ENCODE data around the gene LRBA. TPM values are rescaled to one million over a fixed set of nuclear protein-coding genes. Genes with fewer than 3 reads are reported as not detected.
"Not testable (repeated sequence)": the region's sequence is repeated elsewhere in the genome, so short reads cannot be mapped to it uniquely, and the experiment has no call there.

LRBA gene
- total and polyA plus RNA-seq, 4 experiments from 2014 or later, result 17.1 to 64.5 (median 45.4) TPM

- no peak overlapping the region for H3K27ac ChIP-seq (ENCODE audit: low read depth, low read length)
- Mint-ChIP-seq H3K27me3 (no peaks in the 10 kb centered on the region), H3K9me3 (peaks cover 0 to 3% (median 1%) of the 10 kb centered on the region in 8 donors), H3K27ac (no peak overlapping the region), H3K4me3 (no peak overlapping the region), H3K36me3 (peaks cover 16 to 31% of the 10 kb centered on the region in 2 donors), H3K4me1 (peaks cover 0 to 8% (median 3%) of the 10 kb centered on the region in 4 donors)
- ChIA-PET POLR2A (ENCODE audit: partially characterized antibody) (no interaction called here), CTCF (ENCODE audit: partially characterized antibody) (interaction anchor here (1.3 kb wide), 1 partner anchor 8 kb away, joined by 4 read pairs; no protein-coding TSS in a partner anchor)
- H3K4me1 ChIP-seq (ENCODE audit: insufficient read depth, low read length), result no peaks in the 10 kb centered on the region
- no peak overlapping the region for H3K4me3 ChIP-seq (ENCODE audit: low read length in 2 of 2)
- no peaks in the 10 kb centered on the region for H3K36me3 ChIP-seq (ENCODE audit: insufficient read depth, low read length)
- H3K9me3 ChIP-seq (ENCODE audit: control insufficient read depth in 1 of 2, low read length in 2 of 2), result no peaks in the 10 kb centered on the region
- no peak for DNase-seq
- no peaks in the 10 kb centered on the region for H3K27me3 ChIP-seq (ENCODE audit: insufficient read depth, low read length)
- intact Hi-C loops (cut with micrococcal nuclease), result no loop called here
Measured at GRCh38 chr4:150743564-150744342, 271.3 kb downstream of the LRBA start.

- H3K27me3 ChIP-seq (ENCODE audit: insufficient read depth, low read length); H3K9me3 ChIP-seq (ENCODE audit: control insufficient read depth in 1 of 2, low read length in 2 of 2); H3K4me1 Mint-ChIP-seq; H3K27ac Mint-ChIP-seq; H3K36me3 ChIP-seq (ENCODE audit: insufficient read depth, low read length); DNase-seq; H3K4me3 ChIP-seq (ENCODE audit: low read length in 2 of 2); CTCF ChIA-PET (ENCODE audit: partially characterized antibody); H3K27ac ChIP-seq (ENCODE audit: low read depth, low read length); H3K9me3 Mint-ChIP-seq; H3K27me3 Mint-ChIP-seq; H3K4me1 ChIP-seq (ENCODE audit: insufficient read depth, low read length); POLR2A ChIA-PET (ENCODE audit: partially characterized antibody); intact Hi-C loops (cut with micrococcal nuclease); H3K4me3 Mint-ChIP-seq: not testable (repeated sequence)
- peaks cover 16 to 28% of the 10 kb centered on the region in 2 donors for H3K36me3 Mint-ChIP-seq
Measured at GRCh38 chr4:150742930-150743329, 272.2 kb downstream of the LRBA start.

GRCh38 chr4:150739591-150739990 is 275.5 kb downstream of the LRBA start:
- no peaks in the 10 kb centered on the region for H3K27me3 ChIP-seq (ENCODE audit: insufficient read depth, low read length)
- H3K9me3 ChIP-seq (ENCODE audit: control insufficient read depth in 1 of 2, low read length in 2 of 2), result no peaks in the 10 kb centered on the region
- CTCF ChIA-PET (ENCODE audit: partially characterized antibody), result interaction anchor here (1.4 kb wide), 1 partner anchor 16 kb away, joined by 4 read pairs; no protein-coding TSS in a partner anchor
- peaks cover 0 to 3% (median 1%) of the 10 kb centered on the region in 8 donors for H3K9me3 Mint-ChIP-seq
- H3K4me1 Mint-ChIP-seq, result peaks cover 0 to 5% (median under 1%) of the 10 kb centered on the region in 4 donors
- DNase-seq, result no peak
- no peak overlapping the region for H3K27ac ChIP-seq (ENCODE audit: low read depth, low read length)
- H3K4me3 Mint-ChIP-seq, result no peak overlapping the region
- POLR2A ChIA-PET (ENCODE audit: partially characterized antibody), result no interaction called here
- peaks cover 3% of the 10 kb centered on the region for H3K36me3 ChIP-seq (ENCODE audit: insufficient read depth, low read length)
- no peaks in the 10 kb centered on the region for H3K27me3 Mint-ChIP-seq
- H3K27ac Mint-ChIP-seq, result no peak overlapping the region
- no peaks in the 10 kb centered on the region for H3K4me1 ChIP-seq (ENCODE audit: insufficient read depth, low read length)
- no peak overlapping the region for H3K4me3 ChIP-seq (ENCODE audit: low read length in 2 of 2)
- H3K36me3 Mint-ChIP-seq, result peaks cover 16 to 17% of the 10 kb centered on the region in 2 donors
- intact Hi-C loops (cut with micrococcal nuclease), result no loop called here

GRCh38 chr4:150725957-150726523 is 289.0 kb downstream of the LRBA start:
- Mint-ChIP-seq H3K9me3 (peaks cover 0 to 23% (median 11%) of the 10 kb centered on the region in 8 donors), H3K27me3 (no peaks in the 10 kb centered on the region), H3K27ac (no peak overlapping the region), H3K36me3 (peaks cover 67 to 83% of the 10 kb centered on the region in 2 donors), H3K4me3 (no peak overlapping the region), H3K4me1 (peaks cover 4 to 6% (median 5%) of the 10 kb centered on the region in 4 donors)
- H3K27me3 ChIP-seq (ENCODE audit: insufficient read depth, low read length), result no peaks in the 10 kb centered on the region
- H3K4me1 ChIP-seq (ENCODE audit: insufficient read depth, low read length), result no peaks in the 10 kb centered on the region
- H3K27ac ChIP-seq (ENCODE audit: low read depth, low read length), result no peak overlapping the region
- POLR2A ChIA-PET (ENCODE audit: partially characterized antibody), result no interaction called here
- no peaks in the 10 kb centered on the region for H3K9me3 ChIP-seq (ENCODE audit: control insufficient read depth in 1 of 2, low read length in 2 of 2)
- CTCF ChIA-PET (ENCODE audit: partially characterized antibody), result no interaction called here
- no peak for DNase-seq
- intact Hi-C loops (cut with micrococcal nuclease), result no loop called here
- no peak overlapping the region for H3K4me3 ChIP-seq (ENCODE audit: low read length in 2 of 2)
- peaks cover 3% of the 10 kb centered on the region for H3K36me3 ChIP-seq (ENCODE audit: insufficient read depth, low read length)

- H3K36me3 ChIP-seq (ENCODE audit: insufficient read depth, low read length), result peaks cover 3% of the 10 kb centered on the region
- no peak for DNase-seq
- Mint-ChIP-seq H3K4me1 (peaks cover 0 to 10% (median 7%) of the 10 kb centered on the region in 4 donors), H3K4me3 (no peak overlapping the region), H3K27ac (no peak overlapping the region), H3K9me3 (peaks cover 0 to 23% (median 11%) of the 10 kb centered on the region in 8 donors), H3K27me3 (no peaks in the 10 kb centered on the region), H3K36me3 (peaks cover 53 to 74% of the 10 kb centered on the region in 2 donors)
- no peak overlapping the region for H3K4me3 ChIP-seq (ENCODE audit: low read length in 2 of 2)
- H3K27me3 ChIP-seq (ENCODE audit: insufficient read depth, low read length), result no peaks in the 10 kb centered on the region
- H3K27ac ChIP-seq (ENCODE audit: low read depth, low read length), result no peak overlapping the region
- intact Hi-C loops (cut with micrococcal nuclease), result no loop called here
- ChIA-PET CTCF (ENCODE audit: partially characterized antibody) (interaction anchor here (1.4 kb wide), 1 partner anchor 15 kb away, joined by 4 read pairs; no protein-coding TSS in a partner anchor), POLR2A (ENCODE audit: partially characterized antibody) (no interaction called here)
- no peaks in the 10 kb centered on the region for H3K9me3 ChIP-seq (ENCODE audit: control insufficient read depth in 1 of 2, low read length in 2 of 2)
- no peaks in the 10 kb centered on the region for H3K4me1 ChIP-seq (ENCODE audit: insufficient read depth, low read length)
Measured at GRCh38 chr4:150723727-150724411, 291.2 kb downstream of the LRBA start.

GRCh38 chr4:150722908-150723362 is 292.1 kb downstream of the LRBA start:
- Histone ChIP-seq H3K36me3 (ENCODE audit: insufficient read depth, low read length) (peaks cover 3% of the 10 kb centered on the region), H3K27me3 (ENCODE audit: insufficient read depth, low read length) (no peaks in the 10 kb centered on the region), H3K4me1 (ENCODE audit: insufficient read depth, low read length) (no peaks in the 10 kb centered on the region), H3K9me3 (ENCODE audit: control insufficient read depth in 1 of 2, low read length in 2 of 2) (no peaks in the 10 kb centered on the region), H3K4me3 (ENCODE audit: low read length in 2 of 2) (no peak overlapping the region), H3K27ac (ENCODE audit: low read depth, low read length) (no peak overlapping the region)
- no peak overlapping the region for H3K4me3 Mint-ChIP-seq
- POLR2A ChIA-PET (ENCODE audit: partially characterized antibody), result no interaction called here
- no peak for DNase-seq
- H3K36me3 Mint-ChIP-seq, result peaks cover 47 to 67% of the 10 kb centered on the region in 2 donors
- peaks cover 0 to 9% (median 4%) of the 10 kb centered on the region in 4 donors for H3K4me1 Mint-ChIP-seq
- H3K27ac Mint-ChIP-seq, result no peak overlapping the region
- no peaks in the 10 kb centered on the region for H3K27me3 Mint-ChIP-seq
- intact Hi-C loops (cut with micrococcal nuclease), result no loop called here
- peaks cover 0 to 20% (median 11%) of the 10 kb centered on the region in 8 donors for H3K9me3 Mint-ChIP-seq
- CTCF ChIA-PET (ENCODE audit: partially characterized antibody), result interaction anchor here (1.4 kb wide), 1 partner anchor 16 kb away, joined by 4 read pairs; no protein-coding TSS in a partner anchor

- Histone ChIP-seq H3K9me3 (ENCODE audit: control insufficient read depth in 1 of 2, low read length in 2 of 2) (no peaks in the 10 kb centered on the region), H3K4me3 (ENCODE audit: low read length in 2 of 2) (no peak overlapping the region), H3K27me3 (ENCODE audit: insufficient read depth, low read length) (no peaks in the 10 kb centered on the region), H3K36me3 (ENCODE audit: insufficient read depth, low read length) (peaks cover 3% of the 10 kb centered on the region), H3K27ac (ENCODE audit: low read depth, low read length) (no peak overlapping the region), H3K4me1 (ENCODE audit: insufficient read depth, low read length) (no peaks in the 10 kb centered on the region)
- DNase-seq, result no peak
- Mint-ChIP-seq H3K36me3 (peaks cover 35 to 51% of the 10 kb centered on the region in 2 donors), H3K9me3 (peaks cover 0 to 6% (median 5%) of the 10 kb centered on the region in 8 donors), H3K4me1 (peaks cover 0 to 11% (median 5%) of the 10 kb centered on the region in 4 donors), H3K4me3 (no peak overlapping the region), H3K27ac (no peak overlapping the region), H3K27me3 (no peaks in the 10 kb centered on the region)
- intact Hi-C loops (cut with micrococcal nuclease), result no loop called here
- ChIA-PET POLR2A (ENCODE audit: partially characterized antibody) (no interaction called here), CTCF (ENCODE audit: partially characterized antibody) (no interaction called here)
Measured at GRCh38 chr4:150720973-150721518, 294.0 kb downstream of the LRBA start.
